ENCODE results near the gene PRCC. TPM values are rescaled to one million over a fixed set of nuclear protein-coding genes. Genes with fewer than 3 reads are reported as not detected.

PRCC gene
- total RNA-seq, 2 donors from 2014 or later: 108 to 111 TPM

DNA sequence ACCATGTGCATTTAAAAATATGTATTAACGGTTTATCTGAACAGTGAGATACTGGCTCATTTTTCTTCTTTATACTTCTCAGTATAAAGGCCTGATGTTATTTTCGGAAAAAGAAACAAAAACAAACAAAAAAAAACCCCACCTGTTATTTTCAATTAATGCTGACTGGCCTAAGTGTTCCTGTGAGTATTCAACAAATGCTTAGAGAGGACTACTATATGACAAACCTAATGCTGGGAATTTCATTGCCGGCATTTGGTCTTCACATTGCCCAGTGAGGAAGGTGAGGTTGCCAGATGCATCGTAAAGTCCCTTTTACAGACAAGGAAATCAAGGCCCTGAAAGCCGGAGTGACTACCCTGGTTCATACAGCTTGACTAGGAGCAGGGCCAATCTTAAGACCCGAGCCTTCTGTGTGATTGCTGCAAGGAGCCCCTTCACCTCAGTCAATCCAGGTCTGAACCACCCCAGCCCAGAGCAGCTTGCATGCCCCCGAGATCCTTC is 27.0 kb upstream of the PRCC start:
- Mint-ChIP-seq H3K27ac (peak overlapping the region; percentile 97), H3K36me3 (ENCODE audit: low read depth) (peaks cover 50% of the 10 kb centered on the region), H3K27me3 (ENCODE audit: insufficient read depth) (no peaks in the 10 kb centered on the region), H3K4me3 (peak overlapping the region; percentile 96), H3K9me3 (no peaks in the 10 kb centered on the region), H3K4me1 (peaks cover 26% of the 10 kb centered on the region)
- WGBS, 2 experiments (ENCODE audit: insufficient coverage in 1 of 2, insufficient read length in 1 of 2): 19 to 39% methylated on average over 5 to 7 of the region's 7 CpGs
- peak overlapping the region; percentile 92 for H3K4me3 ChIP-seq (ENCODE audit: low read length)
- H3K36me3 ChIP-seq (ENCODE audit: control insufficient read depth, insufficient read depth, low read length): peaks cover 71% of the 10 kb centered on the region
- H3K27me3 ChIP-seq (ENCODE audit: control insufficient read depth, insufficient read depth, low read length, poor library complexity, severe bottlenecking): no peaks in the 10 kb centered on the region
- H3K4me1 ChIP-seq (ENCODE audit: control insufficient read depth, insufficient read depth, low read length): peaks cover 4% of the 10 kb centered on the region
- H3K9me3 ChIP-seq (ENCODE audit: control insufficient read depth, low read length): no peaks in the 10 kb centered on the region
- DNase-seq: no peak
- no peak for TF ChIP-seq CTCF (conservative IDR thresholded peaks at IDR 0.05)
- peak overlapping the region; percentile 74 for H3K9ac ChIP-seq (ENCODE audit: extremely low read depth, low read length, poor library complexity, severe bottlenecking)
- H3K27ac ChIP-seq (ENCODE audit: low read depth, low read length): no peak overlapping the region

GRCh38 chr1:156740741-156741480 is 26.4 kb upstream of the PRCC start, which contains the start of gene MRPL24:
MRPL24 (minus strand) TSS chr1:156741088; CDS start chr1:156738704, 2,384 bp downstream.
- DNase-seq: peak; percentile 99
- no peak for TF ChIP-seq CTCF (conservative IDR thresholded peaks at IDR 0.05)
- H3K4me1 Mint-ChIP-seq: peaks cover 32% of the 10 kb centered on the region
- Histone ChIP-seq H3K27me3 (ENCODE audit: control insufficient read depth, insufficient read depth, low read length, poor library complexity, severe bottlenecking) (no peaks in the 10 kb centered on the region), H3K36me3 (ENCODE audit: control insufficient read depth, insufficient read depth, low read length) (peaks cover 73% of the 10 kb centered on the region), H3K4me3 (ENCODE audit: low read length) (peak within 1 kb of the TSS; percentile 92), H3K9me3 (ENCODE audit: control insufficient read depth, low read length) (no peaks in the 10 kb centered on the region), H3K9ac (ENCODE audit: extremely low read depth, low read length, poor library complexity, severe bottlenecking) (peak within 1 kb of the TSS; percentile 74), H3K4me1 (ENCODE audit: control insufficient read depth, insufficient read depth, low read length) (peaks cover 9% of the 10 kb centered on the region), H3K27ac (ENCODE audit: low read depth, low read length) (peak within 1 kb of the TSS; percentile 21)
- H3K36me3 Mint-ChIP-seq (ENCODE audit: low read depth): peaks cover 51% of the 10 kb centered on the region
- H3K9me3 Mint-ChIP-seq: no peaks in the 10 kb centered on the region
- WGBS, 2 experiments (ENCODE audit: insufficient coverage in 1 of 2, insufficient read length in 1 of 2): 0 to 1% methylated on average over 27 to 38 of the region's 38 CpGs
- H3K27me3 Mint-ChIP-seq (ENCODE audit: insufficient read depth): no peaks in the 10 kb centered on the region
- H3K4me3 Mint-ChIP-seq: peak within 1 kb of the TSS; percentile 96
- H3K27ac Mint-ChIP-seq: peak within 1 kb of the TSS; percentile 97

- no peak for DNase-seq
- Histone ChIP-seq H3K4me3 (ENCODE audit: low read length) (peak overlapping the region; percentile 57), H3K4me1 (ENCODE audit: control insufficient read depth, insufficient read depth, low read length) (peaks cover 14% of the 10 kb centered on the region), H3K9me3 (ENCODE audit: control insufficient read depth, low read length) (no peaks in the 10 kb centered on the region), H3K36me3 (ENCODE audit: control insufficient read depth, insufficient read depth, low read length) (peaks cover 73% of the 10 kb centered on the region), H3K9ac (ENCODE audit: extremely low read depth, low read length, poor library complexity, severe bottlenecking) (peak overlapping the region; percentile 17), H3K27ac (ENCODE audit: low read depth, low read length) (peak overlapping the region; percentile 21), H3K27me3 (ENCODE audit: control insufficient read depth, insufficient read depth, low read length, poor library complexity, severe bottlenecking) (no peaks in the 10 kb centered on the region)
- Mint-ChIP-seq H3K27ac (peak overlapping the region; percentile 94), H3K9me3 (no peaks in the 10 kb centered on the region), H3K27me3 (ENCODE audit: insufficient read depth) (no peaks in the 10 kb centered on the region), H3K4me3 (peak overlapping the region; percentile 96), H3K36me3 (ENCODE audit: low read depth) (peaks cover 50% of the 10 kb centered on the region), H3K4me1 (peaks cover 38% of the 10 kb centered on the region)
- TF ChIP-seq CTCF (conservative IDR thresholded peaks at IDR 0.05): no peak
- 50 to 53% methylated on average over 6 to 8 of the region's 8 CpGs for WGBS, 2 experiments (ENCODE audit: insufficient coverage in 1 of 2, insufficient read length in 1 of 2)
Measured at GRCh38 chr1:156741481-156741983, 25.8 kb upstream of the PRCC start.
